ENCODE results near the gene RASSF4. TPM values are rescaled to one million over a fixed set of nuclear protein-coding genes. Genes with fewer than 3 reads are reported as not detected.

Gene RASSF4
- polyA plus RNA-seq, 1 donor (not counting 4 experiments of a cell fraction or from before 2014, with no cell fraction given) = 0.20 TPM

- Histone ChIP-seq H3K79me2 (ENCODE audit: control insufficient read depth, insufficient read depth, low read length) (no peaks in the 10 kb centered on the region), H3K27me3 (ENCODE audit: control insufficient read depth, extremely low read depth, insufficient read depth, low read length) (peaks cover 4% of the 10 kb centered on the region), H3K4me2 (ENCODE audit: control insufficient read depth, extremely low read depth, insufficient read depth, low read depth, low read length) (peak overlapping the region; percentile 90), H3K9me1 (ENCODE audit: control insufficient read depth, extremely low read depth, insufficient read depth, low read length) (no peaks in the 10 kb centered on the region), H3K27ac (ENCODE audit: control insufficient read depth, insufficient read depth, low read length) (peak overlapping the region; percentile 64), H4K20me1 (ENCODE audit: control insufficient read depth, extremely low read depth, insufficient read depth, low read length) (no peaks in the 10 kb centered on the region), H3K9ac (ENCODE audit: control insufficient read depth, extremely low read depth, insufficient read depth, low read length) (peak overlapping the region; percentile 72), H3K4me1 (ENCODE audit: control insufficient read depth, extremely low read depth, insufficient read depth, low read length) (peaks cover 8% of the 10 kb centered on the region), H3K36me3 (ENCODE audit: control insufficient read depth in 2 of 2, extremely low read depth in 1 of 2, insufficient read depth in 2 of 2, low read length in 2 of 2) (peaks cover 4 to 12% of the 10 kb centered on the region in 2 experiments), H2AFZ (ENCODE audit: control insufficient read depth, low read length) (peak overlapping the region; percentile 81), H3K4me3 (ENCODE audit: control insufficient read depth in 2 of 3, extremely low read depth in 1 of 3, insufficient read depth in 2 of 3, low read depth in 1 of 3, low read length in 3 of 3) (peak overlapping the region; percentile 46 to 71 (median 63)), H3K9me3 (ENCODE audit: control insufficient read depth, low read depth, low read length) (no peaks in the 10 kb centered on the region)
- dilution Hi-C loops (cut with MboI; ENCODE audit: extremely low pct_ligation_motif_present, low sequenced_read_pairs) = loop anchor here (25.0 kb wide), 1 partner anchor 236 kb away; no protein-coding TSS in a partner anchor
- TF ChIP-seq EZH2 (IDR thresholded peaks at IDR 0.05; ENCODE audit: low read length) = no peak
- TF ChIP-seq CTCF (optimal IDR thresholded peaks at IDR 0.05 in 1 of 3, IDR thresholded peaks at IDR 0.05 in 1 of 3, conservative IDR thresholded peaks at IDR 0.05 in 1 of 3; ENCODE audit: extremely low read depth in 1 of 3, insufficient read depth in 2 of 3, low read length in 3 of 3) = peak in 2 of 3 experiments; percentile 18 to 23
- DNase-seq (ENCODE audit: low read depth, low spot score) (no peak), FAIRE-seq (peak; percentile 80)
These were observed 42.0 kb downstream of the RASSF4 start for GRCh38 chr10:45001381-45002148.

GRCh38 chr10:45003432-45004000 is 43.9 kb downstream of the RASSF4 start:
- H3K4me2 ChIP-seq (ENCODE audit: control insufficient read depth, extremely low read depth, insufficient read depth, low read depth, low read length) = no peak overlapping the region
- FAIRE-seq = no peak
- DNase-seq (ENCODE audit: low read depth, low spot score) = no peak
- no peak overlapping the region for H2AFZ ChIP-seq (ENCODE audit: control insufficient read depth, low read length)
- no peak overlapping the region for H3K27ac ChIP-seq (ENCODE audit: control insufficient read depth, insufficient read depth, low read length)
- H3K27me3 ChIP-seq (ENCODE audit: control insufficient read depth, extremely low read depth, insufficient read depth, low read length) = no peaks in the 10 kb centered on the region
- no peaks in the 10 kb centered on the region for H3K9me3 ChIP-seq (ENCODE audit: control insufficient read depth, low read depth, low read length)
- H4K20me1 ChIP-seq (ENCODE audit: control insufficient read depth, extremely low read depth, insufficient read depth, low read length) = no peaks in the 10 kb centered on the region
- no peaks in the 10 kb centered on the region for H3K9me1 ChIP-seq (ENCODE audit: control insufficient read depth, extremely low read depth, insufficient read depth, low read length)
- peaks cover 8% of the 10 kb centered on the region for H3K4me1 ChIP-seq (ENCODE audit: control insufficient read depth, extremely low read depth, insufficient read depth, low read length)
- dilution Hi-C loops (cut with MboI; ENCODE audit: extremely low pct_ligation_motif_present, low sequenced_read_pairs) = loop anchor here (25.0 kb wide), 1 partner anchor 234 kb away; no protein-coding TSS in a partner anchor
- H3K79me2 ChIP-seq (ENCODE audit: control insufficient read depth, insufficient read depth, low read length) = no peaks in the 10 kb centered on the region
- H3K4me3 ChIP-seq (ENCODE audit: control insufficient read depth in 2 of 3, extremely low read depth in 1 of 3, insufficient read depth in 2 of 3, low read depth in 1 of 3, low read length in 3 of 3) = no peak overlapping the region
- no peak overlapping the region for H3K9ac ChIP-seq (ENCODE audit: control insufficient read depth, extremely low read depth, insufficient read depth, low read length)
- TF ChIP-seq EZH2 (IDR thresholded peaks at IDR 0.05; ENCODE audit: low read length) = no peak
- no peak for TF ChIP-seq CTCF (optimal IDR thresholded peaks at IDR 0.05 in 1 of 3, IDR thresholded peaks at IDR 0.05 in 1 of 3, conservative IDR thresholded peaks at IDR 0.05 in 1 of 3; ENCODE audit: extremely low read depth in 1 of 3, insufficient read depth in 2 of 3, low read length in 3 of 3)
- H3K36me3 ChIP-seq (ENCODE audit: control insufficient read depth in 2 of 2, extremely low read depth in 1 of 2, insufficient read depth in 2 of 2, low read length in 2 of 2) = peaks cover 4 to 12% of the 10 kb centered on the region in 2 experiments
